Limb (tissue), 2 donors: ENCODE results near the gene EMID1.
"Not testable (repeated sequence)": the region's sequence is repeated elsewhere in the genome, so short reads cannot be mapped to it uniquely, and the experiment has no call there.

ENCODE experiments used
- DNase-seq, 2 donors: peaks; one replicate each; pipeline ENCODE4 v3.0.0-alpha.2; 2016; ENCODE audit errors: extremely low spot score in 2 of 2

EMID1 gene

GRCh38 chr22:29209624-29209929 is 3.9 kb downstream of the EMID1 start:
- no peak for DNase-seq

GRCh38 chr22:29211066-29211465 is 5.4 kb downstream of the EMID1 start:
- DNase-seq, result no peak

GRCh38 chr22:29211466-29211865 is 5.8 kb downstream of the EMID1 start:
- DNase-seq, result no peak

GRCh38 chr22:29212743-29213142 is 7.0 kb downstream of the EMID1 start:
- DNase-seq, result no peak

GRCh38 chr22:29213493-29213892 is 7.8 kb downstream of the EMID1 start:
- DNase-seq, result no peak

GRCh38 chr22:29214232-29214631 is 8.5 kb downstream of the EMID1 start:
- DNase-seq, result no peak

GRCh38 chr22:29215012-29215860 is 9.5 kb downstream of the EMID1 start:
- no peak for DNase-seq

GRCh38 chr22:29216011-29216872 is 10.5 kb downstream of the EMID1 start:
- no peak for DNase-seq

GRCh38 chr22:29216873-29217666 is 11.4 kb downstream of the EMID1 start:
- no peak for DNase-seq

- DNase-seq, result no peak
Observed at GRCh38 chr22:29217827-29218757, 12.4 kb downstream of the EMID1 start.

- DNase-seq, result no peak
Observed at GRCh38 chr22:29218758-29219408, 13.2 kb downstream of the EMID1 start.

GRCh38 chr22:29219409-29219782 is 13.7 kb downstream of the EMID1 start:
- not testable (repeated sequence) for DNase-seq

- DNase-seq, result no peak
Observed at GRCh38 chr22:29219881-29220670, 14.4 kb downstream of the EMID1 start.

GRCh38 chr22:29224121-29224858 is 18.6 kb downstream of the EMID1 start:
- DNase-seq, result no peak

- DNase-seq, result no peak
Observed at GRCh38 chr22:29224859-29225410, 19.2 kb downstream of the EMID1 start.

- DNase-seq, result peak in 1 of 2 donors; percentile 43
Observed at GRCh38 chr22:29225422-29226090, 19.9 kb downstream of the EMID1 start.

- no peak for DNase-seq
Observed at GRCh38 chr22:29226351-29226981, 20.8 kb downstream of the EMID1 start.
